ENCODE measurements around the gene IVL.

DNA sequence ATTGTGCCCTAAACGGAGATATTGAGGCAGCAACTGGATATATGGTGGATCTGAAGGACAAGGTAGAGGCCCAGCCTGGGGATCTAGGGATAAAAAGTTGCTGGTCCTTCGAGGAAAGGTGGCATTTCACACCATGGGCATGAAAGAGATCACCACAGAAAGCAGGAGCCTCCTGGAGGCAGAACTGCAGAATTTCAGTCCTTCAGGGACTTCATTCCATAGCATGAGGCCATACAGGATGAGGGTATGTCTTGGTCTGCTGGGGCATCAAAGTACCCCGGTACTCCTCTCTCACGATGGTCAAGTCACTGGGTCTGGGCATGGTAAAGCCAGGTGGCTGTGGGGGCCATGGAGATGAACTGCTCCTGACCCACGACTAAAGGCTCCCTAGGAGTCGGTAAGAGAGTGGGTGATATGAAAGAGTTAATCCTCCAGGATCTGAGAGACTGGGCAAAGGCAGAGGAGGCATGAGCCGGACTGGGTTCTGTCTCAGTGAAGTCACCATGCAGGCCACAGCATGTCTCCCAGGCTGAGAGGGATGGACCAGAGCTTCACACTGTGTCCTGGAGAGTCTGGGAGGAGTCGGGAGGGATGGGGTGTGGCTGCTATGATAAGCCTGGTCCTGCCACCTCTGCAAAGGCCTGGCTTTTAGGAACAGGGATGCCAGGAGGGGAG, 32.8 kb downstream of the IVL start:
- TF ChIP-seq, protein P1, sequence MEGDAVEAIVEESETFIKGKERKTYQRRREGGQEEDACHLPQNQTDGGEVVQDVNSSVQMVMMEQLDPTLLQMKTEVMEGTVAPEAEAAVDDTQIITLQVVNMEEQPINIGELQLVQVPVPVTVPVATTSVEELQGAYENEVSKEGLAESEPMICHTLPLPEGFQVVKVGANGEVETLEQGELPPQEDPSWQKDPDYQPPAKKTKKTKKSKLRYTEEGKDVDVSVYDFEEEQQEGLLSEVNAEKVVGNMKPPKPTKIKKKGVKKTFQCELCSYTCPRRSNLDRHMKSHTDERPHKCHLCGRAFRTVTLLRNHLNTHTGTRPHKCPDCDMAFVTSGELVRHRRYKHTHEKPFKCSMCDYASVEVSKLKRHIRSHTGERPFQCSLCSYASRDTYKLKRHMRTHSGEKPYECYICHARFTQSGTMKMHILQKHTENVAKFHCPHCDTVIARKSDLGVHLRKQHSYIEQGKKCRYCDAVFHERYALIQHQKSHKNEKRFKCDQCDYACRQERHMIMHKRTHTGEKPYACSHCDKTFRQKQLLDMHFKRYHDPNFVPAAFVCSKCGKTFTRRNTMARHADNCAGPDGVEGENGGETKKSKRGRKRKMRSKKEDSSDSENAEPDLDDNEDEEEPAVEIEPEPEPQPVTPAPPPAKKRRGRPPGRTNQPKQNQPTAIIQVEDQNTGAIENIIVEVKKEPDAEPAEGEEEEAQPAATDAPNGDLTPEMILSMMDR (IDR thresholded peaks at IDR 0.05 in 4 of 5, conservative IDR thresholded peaks at IDR 0.05 in 1 of 5) = no peak
- no peak for TF ChIP-seq POLR2A (IDR thresholded peaks at IDR 0.05)

Measured in gastrocnemius medialis (tissue), 4 donors.